Osteocyte (in vitro differentiated cells): Measurements from ENCODE around the gene PFAS. TPM values are rescaled to one million over a fixed set of nuclear protein-coding genes. Genes with fewer than 3 reads are reported as not detected.

Experiments used
- DNase-seq: peaks from one replicate; pipeline ENCODE4 v3.0.0; 2021; ENCODE audit warnings: mixed read lengths; ENCODE audit not compliant: unreplicated experiment; ENCODE audit errors: extremely low spot score
- H3K27ac Mint-ChIP-seq: one replicate; pipeline ENCODE4 v1.8.0; 2021; ENCODE audit warnings: mild to moderate bottlenecking, mixed read lengths; ENCODE audit not compliant: unreplicated experiment
- H3K27me3 Mint-ChIP-seq: one replicate; pipeline ENCODE4 v1.8.0; 2021; ENCODE audit warnings: mixed read lengths; ENCODE audit not compliant: unreplicated experiment
- H3K36me3 Mint-ChIP-seq: one replicate; pipeline ENCODE4 v1.8.0; 2021; ENCODE audit warnings: mixed read lengths; ENCODE audit not compliant: unreplicated experiment
- H3K4me1 Mint-ChIP-seq: one replicate; pipeline ENCODE4 v1.8.0; 2021; ENCODE audit warnings: mixed read lengths; ENCODE audit not compliant: unreplicated experiment
- H3K4me3 Mint-ChIP-seq: one replicate; pipeline ENCODE4 v1.8.0; 2021; ENCODE audit warnings: mild to moderate bottlenecking, moderate library complexity, mixed read lengths; ENCODE audit not compliant: unreplicated experiment
- H3K9me3 Mint-ChIP-seq: one replicate; pipeline ENCODE4 v1.8.0; 2021; ENCODE audit warnings: mixed read lengths; ENCODE audit not compliant: unreplicated experiment
- CTCF ChIP-seq: fragments of 200-600 bp; sonication (generic); IDR thresholded peaks from 2 replicates; pipeline ENCODE4 v1.5.0; 2021; ENCODE audit warnings: antibody characterized with exemption, mild to moderate bottlenecking, moderate library complexity
- total RNA-seq: library from RNA; stranded (reverse); gene quantifications from 2 replicates; pipeline ENCODE4 v1.2.1, GENCODE V29; 2021

The PFAS gene
- total RNA-seq, 1 donor from 2014 or later = 48.9 TPM

DNA sequence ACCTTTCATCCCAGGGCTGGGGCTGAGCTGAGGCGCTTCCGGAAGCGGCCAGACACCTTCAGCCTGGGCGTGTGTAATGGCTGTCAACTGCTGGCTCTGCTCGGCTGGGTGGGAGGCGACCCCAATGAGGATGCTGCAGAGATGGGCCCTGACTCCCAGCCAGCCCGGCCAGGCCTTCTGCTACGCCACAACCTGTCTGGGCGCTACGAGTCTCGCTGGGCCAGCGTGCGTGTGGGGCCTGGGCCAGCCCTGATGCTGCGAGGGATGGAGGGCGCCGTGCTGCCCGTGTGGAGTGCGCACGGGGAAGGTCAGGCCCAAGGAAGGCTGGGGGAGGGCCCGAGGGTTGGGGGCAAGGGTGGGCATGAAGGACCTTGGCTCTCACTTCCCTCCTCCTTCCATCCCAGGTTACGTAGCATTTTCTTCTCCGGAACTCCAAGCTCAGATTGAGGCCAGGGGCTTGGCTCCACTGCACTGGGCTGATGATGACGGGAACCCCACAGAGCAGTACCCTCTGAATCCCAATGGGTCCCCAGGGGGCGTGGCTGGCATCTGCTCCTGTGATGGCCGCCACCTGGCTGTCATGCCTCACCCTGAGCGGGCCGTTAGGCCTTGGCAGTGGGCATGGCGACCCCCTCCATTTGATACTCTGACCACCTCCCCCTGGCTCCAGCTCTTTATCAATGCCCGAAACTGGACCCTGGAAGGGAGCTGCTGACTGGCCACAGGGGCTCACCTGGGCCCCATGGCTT lies 19.6 kb downstream of the PFAS start:
- H3K4me3 Mint-ChIP-seq = no peak overlapping the region
- no peaks in the 10 kb centered on the region for H3K9me3 Mint-ChIP-seq
- peaks cover 23% of the 10 kb centered on the region for H3K36me3 Mint-ChIP-seq
- H3K4me1 Mint-ChIP-seq = no peaks in the 10 kb centered on the region
- H3K27ac Mint-ChIP-seq = no peak overlapping the region
- DNase-seq = no peak
- no peaks in the 10 kb centered on the region for H3K27me3 Mint-ChIP-seq
- TF ChIP-seq CTCF = no peak

DNA sequence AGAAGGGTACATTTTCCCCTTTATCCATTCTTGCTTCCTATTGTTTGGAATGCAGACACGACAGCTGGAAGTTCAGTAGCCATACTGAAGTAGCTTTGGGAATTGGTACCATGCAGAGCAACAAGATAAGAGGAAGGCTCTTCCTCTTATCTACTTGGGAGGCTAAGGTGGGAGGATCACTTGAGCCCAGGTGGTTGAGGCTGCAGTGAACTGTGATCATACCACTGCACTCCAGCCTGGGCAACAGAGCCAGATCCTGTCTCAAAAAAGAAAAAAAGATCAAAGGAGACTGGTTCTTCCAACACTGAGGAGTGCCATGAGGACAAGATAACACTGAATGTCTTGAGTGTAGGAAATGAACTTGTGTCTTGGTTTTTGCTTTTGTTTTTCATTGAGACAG lies 23.3 kb downstream of the PFAS start:
- no peak overlapping the region for H3K27ac Mint-ChIP-seq
- H3K9me3 Mint-ChIP-seq = no peaks in the 10 kb centered on the region
- H3K27me3 Mint-ChIP-seq = no peaks in the 10 kb centered on the region
- peaks cover 11% of the 10 kb centered on the region for H3K36me3 Mint-ChIP-seq
- H3K4me1 Mint-ChIP-seq = no peaks in the 10 kb centered on the region
- no peak for TF ChIP-seq CTCF
- no peak for DNase-seq
- no peak overlapping the region for H3K4me3 Mint-ChIP-seq

DNA sequence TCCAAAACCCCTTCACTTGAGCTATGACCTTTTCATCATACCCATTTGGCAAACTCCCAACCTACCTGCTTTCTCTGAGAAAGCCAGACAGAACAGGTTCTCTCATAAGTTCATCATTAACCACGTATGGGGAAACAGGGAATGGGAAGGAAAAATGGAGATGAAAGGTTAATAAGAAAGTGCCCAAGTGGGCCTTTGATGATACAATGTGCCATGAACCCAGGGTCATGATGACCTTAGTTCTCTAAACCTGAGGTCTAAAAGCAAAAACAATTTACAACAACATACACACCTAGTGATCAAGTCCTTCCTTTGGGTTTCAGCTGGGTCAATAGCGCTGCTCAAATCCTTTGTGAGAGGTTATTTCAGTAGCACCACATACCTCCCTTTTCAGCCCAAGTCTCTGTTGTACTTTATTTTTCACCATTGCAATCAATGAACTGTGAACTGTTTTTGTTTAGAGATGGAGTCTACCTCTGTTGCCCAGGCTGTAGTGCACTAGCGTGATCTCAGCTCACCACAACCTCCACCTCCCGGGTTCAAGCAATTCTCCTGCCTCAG lies 24.9 kb downstream of the PFAS start:
- Mint-ChIP-seq H3K4me3 (no peak overlapping the region), H3K27me3 (no peaks in the 10 kb centered on the region), H3K27ac (no peak overlapping the region), H3K9me3 (no peaks in the 10 kb centered on the region), H3K4me1 (no peaks in the 10 kb centered on the region), H3K36me3 (peaks cover 11% of the 10 kb centered on the region)
- TF ChIP-seq CTCF = no peak
- no peak for DNase-seq

- H3K9me3 Mint-ChIP-seq = no peaks in the 10 kb centered on the region
- TF ChIP-seq CTCF = no peak
- H3K36me3 Mint-ChIP-seq = peaks cover 8% of the 10 kb centered on the region
- no peaks in the 10 kb centered on the region for H3K4me1 Mint-ChIP-seq
- DNase-seq = no peak
- no peak overlapping the region for H3K27ac Mint-ChIP-seq
- no peaks in the 10 kb centered on the region for H3K27me3 Mint-ChIP-seq
- no peak overlapping the region for H3K4me3 Mint-ChIP-seq
Observed at GRCh38 chr17:8274816-8275215, 25.7 kb downstream of the PFAS start.

GRCh38 chr17:8275421-8276290 lies 26.6 kb downstream of the PFAS start:
- H3K4me3 Mint-ChIP-seq = no peak overlapping the region

More at GRCh38 chr17:8275421-8276290, 26.6 kb downstream of the PFAS start:
- no peak for TF ChIP-seq CTCF
- DNase-seq = no peak
- Mint-ChIP-seq H3K9me3 (no peaks in the 10 kb centered on the region), H3K27me3 (no peaks in the 10 kb centered on the region), H3K36me3 (peaks cover 3% of the 10 kb centered on the region), H3K27ac (no peak overlapping the region), H3K4me1 (no peaks in the 10 kb centered on the region)
